Brain microvascular endothelial cell (primary cell): Measurements from ENCODE around the gene ATP7B.

Experiments used
- DNase-seq: peaks from one replicate; pipeline ENCODE4 v3.0.0-alpha.2; 2020
- H3K27ac ChIP-seq: fragments of 250-450 bp; sonication (Bioruptor Pico); 2 replicates; pipeline ENCODE4 v1.5.1; 2020; ENCODE audit warnings: mild to moderate bottlenecking, moderate library complexity
- H3K27me3 ChIP-seq: fragments of 250-450 bp; sonication (Bioruptor Pico); replicated peaks from 2 replicates; pipeline ENCODE4 v1.5.1; 2020; ENCODE audit warnings: mild to moderate bottlenecking
- H3K36me3 ChIP-seq: fragments of 250-450 bp; sonication (Bioruptor Pico); replicated peaks from 2 replicates; pipeline ENCODE4 v1.5.1; 2020; ENCODE audit warnings: mild to moderate bottlenecking
- H3K4me3 ChIP-seq: 2 replicates; pipeline ENCODE4 v1.5.1; 2011; ENCODE audit warnings: low read depth, mild to moderate bottlenecking, control low read depth, low read length, moderate library complexity
- CTCF ChIP-seq: IDR thresholded peaks from 2 replicates; pipeline ENCODE4 v1.5.1; 2011; ENCODE audit warnings: low read depth, mild to moderate bottlenecking, moderate library complexity, low read length, control low read depth, inconsistent platforms; ENCODE audit errors: missing control alignments
- in situ Hi-C: cut with HindIII; loops from 2 replicates; pipeline ENCODE4 v1.10.0; 2017; ENCODE audit warnings: low sequenced_read_pairs, low pct_ligation_motif_present

Gene ATP7B

GRCh38 chr13:52026246-52026626, 15.0 kb upstream of the ATP7B start:
- no peak for TF ChIP-seq CTCF
- Histone ChIP-seq H3K4me3 (no peak overlapping the region), H3K27ac (no peak overlapping the region), H3K36me3 (peaks cover 28% of the 10 kb centered on the region), H3K27me3 (no peaks in the 10 kb centered on the region)
- in situ Hi-C loops = no loop called here
- DNase-seq = no peak

GRCh38 chr13:52025475-52026245, 14.4 kb upstream of the ATP7B start:
- in situ Hi-C loops = no loop called here
- TF ChIP-seq CTCF = no peak
- no peaks in the 10 kb centered on the region for H3K27me3 ChIP-seq
- DNase-seq = no peak
- no peak overlapping the region for H3K27ac ChIP-seq
- H3K36me3 ChIP-seq = peaks cover 30% of the 10 kb centered on the region
- no peak overlapping the region for H3K4me3 ChIP-seq

GRCh38 chr13:52024481-52024880, 13.2 kb upstream of the ATP7B start, which contains the start of gene UTP14C:
TSS of gene UTP14C (plus strand) at chr13:52024691. CDS start at chr13:52028805, 4,114 bp downstream.
- in situ Hi-C loops = no loop called here
- no peak for DNase-seq
- Histone ChIP-seq H3K27me3 (no peaks in the 10 kb centered on the region), H3K27ac (no peak within 1 kb of the TSS), H3K4me3 (no peak within 1 kb of the TSS), H3K36me3 (peaks cover 34% of the 10 kb centered on the region)
- no peak for TF ChIP-seq CTCF

- H3K27ac ChIP-seq = no peak overlapping the region
- H3K4me3 ChIP-seq = no peak overlapping the region
- H3K27me3 ChIP-seq = no peaks in the 10 kb centered on the region
- no peak for TF ChIP-seq CTCF
- no peak for DNase-seq
- peaks cover 34% of the 10 kb centered on the region for H3K36me3 ChIP-seq
- in situ Hi-C loops = no loop called here
These were observed 11.1 kb upstream of the ATP7B start for GRCh38 chr13:52022356-52022755.

- H3K36me3 ChIP-seq = peaks cover 25% of the 10 kb centered on the region
- no peak overlapping the region for H3K4me3 ChIP-seq
- H3K27ac ChIP-seq = no peak overlapping the region
- in situ Hi-C loops = no loop called here
- no peaks in the 10 kb centered on the region for H3K27me3 ChIP-seq
- TF ChIP-seq CTCF = no peak
- no peak for DNase-seq
These were observed 8.9 kb upstream of the ATP7B start for GRCh38 chr13:52020191-52020590.

GRCh38 chr13:52016296-52016695, 5.0 kb upstream of the ATP7B start:
- in situ Hi-C loops = no loop called here
- no peak for DNase-seq
- Histone ChIP-seq H3K27me3 (no peaks in the 10 kb centered on the region), H3K27ac (no peak overlapping the region), H3K36me3 (peaks cover 10% of the 10 kb centered on the region), H3K4me3 (no peak overlapping the region)
- no peak for TF ChIP-seq CTCF
